Chondrocyte (in vitro differentiated cells): ENCODE measurements around the gene PSMD4. TPM values are rescaled to one million over a fixed set of nuclear protein-coding genes. Genes with fewer than 3 reads are reported as not detected.

Experiments
- DNase-seq: peaks from one replicate; pipeline ENCODE4 v3.0.0; 2021; ENCODE audit warnings: mixed read lengths, low spot score
- H3K27ac Mint-ChIP-seq: one replicate; pipeline ENCODE4 v1.8.0; 2021; ENCODE audit warnings: mild to moderate bottlenecking, moderate library complexity, mixed read lengths; ENCODE audit not compliant: unreplicated experiment
- H3K27me3 Mint-ChIP-seq: 2 replicates; pipeline ENCODE4 v1.8.0; 2021; ENCODE audit warnings: low read depth, mixed read lengths
- H3K36me3 Mint-ChIP-seq: 2 replicates; pipeline ENCODE4 v1.8.0; 2021; ENCODE audit warnings: low read depth, mixed read lengths
- H3K4me1 Mint-ChIP-seq: 2 replicates; pipeline ENCODE4 v1.8.0; 2021; ENCODE audit warnings: low read depth, mild to moderate bottlenecking, mixed read lengths
- H3K4me3 Mint-ChIP-seq: one replicate; pipeline ENCODE4 v1.8.0; 2021; ENCODE audit warnings: mild to moderate bottlenecking, moderate library complexity, mixed read lengths; ENCODE audit not compliant: unreplicated experiment
- H3K9me3 Mint-ChIP-seq: 2 replicates; pipeline ENCODE4 v1.8.0; 2021; ENCODE audit warnings: low read depth, mixed read lengths
- total RNA-seq: library from RNA; stranded (reverse); gene quantifications from 3 replicates; pipeline ENCODE4 v1.2.1, GENCODE V29; 2021
- TF ChIP-seq, protein P1 (sequence below): fragments of 200-600 bp; sonication (generic); IDR thresholded peaks from 2 replicates; pipeline ENCODE4 v1.5.0; 2021; ENCODE audit warnings: antibody characterized with exemption, mild to moderate bottlenecking, moderate library complexity

PSMD4 gene
- total RNA-seq, 1 donor from 2014 or later, result 113 TPM

DNA sequence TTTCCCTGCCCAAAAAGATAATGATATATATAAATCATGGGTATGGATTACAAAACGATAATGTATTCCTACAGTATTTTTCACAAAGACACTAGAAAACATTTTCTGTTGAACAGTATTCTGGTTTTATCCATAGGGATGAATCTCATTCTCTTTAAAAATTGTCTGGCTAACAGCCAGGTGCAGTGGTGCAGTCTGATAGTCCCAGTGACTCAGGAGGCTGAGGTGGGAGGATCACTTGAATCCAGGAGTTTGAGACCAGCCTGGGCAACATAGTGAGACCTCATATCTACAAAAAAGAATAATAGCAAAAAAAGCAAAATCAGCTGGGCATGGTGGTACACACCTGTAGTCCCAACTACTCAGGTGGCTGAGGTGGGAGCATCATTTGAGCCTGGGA is 32.9 kb upstream of the PSMD4 start:
- TF ChIP-seq, protein P1, sequence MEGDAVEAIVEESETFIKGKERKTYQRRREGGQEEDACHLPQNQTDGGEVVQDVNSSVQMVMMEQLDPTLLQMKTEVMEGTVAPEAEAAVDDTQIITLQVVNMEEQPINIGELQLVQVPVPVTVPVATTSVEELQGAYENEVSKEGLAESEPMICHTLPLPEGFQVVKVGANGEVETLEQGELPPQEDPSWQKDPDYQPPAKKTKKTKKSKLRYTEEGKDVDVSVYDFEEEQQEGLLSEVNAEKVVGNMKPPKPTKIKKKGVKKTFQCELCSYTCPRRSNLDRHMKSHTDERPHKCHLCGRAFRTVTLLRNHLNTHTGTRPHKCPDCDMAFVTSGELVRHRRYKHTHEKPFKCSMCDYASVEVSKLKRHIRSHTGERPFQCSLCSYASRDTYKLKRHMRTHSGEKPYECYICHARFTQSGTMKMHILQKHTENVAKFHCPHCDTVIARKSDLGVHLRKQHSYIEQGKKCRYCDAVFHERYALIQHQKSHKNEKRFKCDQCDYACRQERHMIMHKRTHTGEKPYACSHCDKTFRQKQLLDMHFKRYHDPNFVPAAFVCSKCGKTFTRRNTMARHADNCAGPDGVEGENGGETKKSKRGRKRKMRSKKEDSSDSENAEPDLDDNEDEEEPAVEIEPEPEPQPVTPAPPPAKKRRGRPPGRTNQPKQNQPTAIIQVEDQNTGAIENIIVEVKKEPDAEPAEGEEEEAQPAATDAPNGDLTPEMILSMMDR, result no peak
- no peak overlapping the region for H3K4me3 Mint-ChIP-seq
- H3K27me3 Mint-ChIP-seq, result no peaks in the 10 kb centered on the region
- H3K9me3 Mint-ChIP-seq, result no peaks in the 10 kb centered on the region
- H3K27ac Mint-ChIP-seq, result no peak overlapping the region
- peaks cover 9% of the 10 kb centered on the region for H3K36me3 Mint-ChIP-seq
- DNase-seq, result no peak
- H3K4me1 Mint-ChIP-seq, result peaks cover 11% of the 10 kb centered on the region

DNA sequence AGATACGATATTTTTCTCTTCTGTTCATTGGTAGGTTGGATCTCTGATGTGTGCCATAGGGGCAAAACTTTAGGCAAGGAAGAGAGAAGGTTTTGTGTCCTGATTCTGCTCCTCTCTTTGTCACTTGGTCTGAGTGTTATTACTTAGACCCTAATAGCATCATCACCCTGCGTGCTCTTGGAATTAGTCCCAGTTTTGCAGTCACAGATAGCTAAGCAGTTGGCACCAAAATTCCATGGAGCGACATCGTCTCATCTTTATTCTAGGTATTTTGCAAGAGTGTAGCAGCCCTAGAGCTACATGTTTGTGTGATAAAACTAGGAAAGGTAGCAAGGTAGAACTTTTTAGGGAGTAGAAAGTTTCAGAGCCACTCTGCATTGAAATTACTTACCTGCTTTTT is 32.4 kb upstream of the PSMD4 start:
- Mint-ChIP-seq H3K27me3 (no peaks in the 10 kb centered on the region), H3K27ac (peak overlapping the region; percentile 11), H3K4me1 (peaks cover 10% of the 10 kb centered on the region), H3K9me3 (no peaks in the 10 kb centered on the region), H3K4me3 (no peak overlapping the region), H3K36me3 (peaks cover 10% of the 10 kb centered on the region)
- no peak for DNase-seq
- TF ChIP-seq, protein P1, result no peak

DNA sequence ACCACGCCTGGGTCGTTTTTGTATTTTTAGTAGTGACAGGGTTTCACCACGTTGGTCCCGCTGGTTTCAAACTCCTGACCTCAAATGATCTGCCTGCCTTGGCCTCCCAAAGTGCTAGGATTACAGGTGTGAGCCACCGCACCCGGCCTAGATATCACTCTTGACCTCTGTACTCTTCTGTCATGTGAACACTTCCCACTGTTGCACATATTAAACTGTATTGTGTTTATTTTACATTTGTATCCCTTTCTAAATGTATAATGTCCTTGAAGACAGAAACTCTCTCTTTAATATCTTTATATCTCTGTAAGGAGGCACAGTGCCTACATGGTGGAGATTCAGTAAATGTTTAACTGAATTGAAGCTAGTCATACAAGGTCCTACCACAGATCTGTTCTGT is 19.3 kb upstream of the PSMD4 start:
- peaks cover 43% of the 10 kb centered on the region for H3K36me3 Mint-ChIP-seq
- DNase-seq, result no peak
- H3K27ac Mint-ChIP-seq, result peak overlapping the region; percentile 6
- no peaks in the 10 kb centered on the region for H3K9me3 Mint-ChIP-seq
- TF ChIP-seq, protein P1, result no peak
- no peak overlapping the region for H3K4me3 Mint-ChIP-seq
- no peaks in the 10 kb centered on the region for H3K27me3 Mint-ChIP-seq
- H3K4me1 Mint-ChIP-seq, result peaks cover 23% of the 10 kb centered on the region

GRCh38 chr1:151237678-151238466 is 16.7 kb upstream of the PSMD4 start:
- Mint-ChIP-seq H3K9me3 (no peaks in the 10 kb centered on the region), H3K4me1 (peaks cover 23% of the 10 kb centered on the region), H3K27ac (peak overlapping the region; percentile 82), H3K36me3 (peaks cover 44% of the 10 kb centered on the region), H3K27me3 (no peaks in the 10 kb centered on the region), H3K4me3 (no peak overlapping the region)
- TF ChIP-seq, protein P1, result no peak
- DNase-seq, result no peak

- peaks cover 47% of the 10 kb centered on the region for H3K36me3 Mint-ChIP-seq
- H3K27ac Mint-ChIP-seq, result peak overlapping the region; percentile 82
- no peak overlapping the region for H3K4me3 Mint-ChIP-seq
- peaks cover 23% of the 10 kb centered on the region for H3K4me1 Mint-ChIP-seq
- TF ChIP-seq, protein P1, result no peak
- no peaks in the 10 kb centered on the region for H3K27me3 Mint-ChIP-seq
- no peak for DNase-seq
- no peaks in the 10 kb centered on the region for H3K9me3 Mint-ChIP-seq
These were observed 16.1 kb upstream of the PSMD4 start for GRCh38 chr1:151238467-151238739.
